ENCODE measurements around the gene RPP40. TPM values are rescaled to one million over a fixed set of nuclear protein-coding genes. Genes with fewer than 3 reads are reported as not detected.

Gene RPP40
- total and polyA plus RNA-seq, 9 of the 15 experiments (the other 6 are each of a cell fraction or from before 2014, with no cell fraction given), result 22.6 to 114 (median 39.0) TPM

GRCh38 chr6:5030596-5031136, 26.8 kb upstream of the RPP40 start (continued):
- TF ChIP-seq ZBTB12 (CRISPR knock-in tag; IDR thresholded peaks at IDR 0.05) (peak; percentile 51; the same call in 1 of the 2 replicates), HDAC6 (IDR thresholded peaks at IDR 0.05; ENCODE audit: low read depth, low read length) (no peak), BRCA1 (IDR thresholded peaks at IDR 0.05) (no peak), BRCA1 (CRISPR knock-in tag; IDR thresholded peaks at IDR 0.05) (no peak), ETV1 (tag; conservative IDR thresholded peaks at IDR 0.05; ENCODE audit: low read depth) (peak; percentile 95), SMARCB1 (IDR thresholded peaks at IDR 0.05; ENCODE audit: insufficient read length, low read depth) (no peak), STAG1 (CRISPR knock-in tag; IDR thresholded peaks at IDR 0.05; ENCODE audit: borderline replicate concordance) (peak; percentile 64; the same call in 1 of the 2 replicates), FOXM1 (IDR thresholded peaks at IDR 0.05; ENCODE audit: low read depth) (peak; percentile 33; the same call in 1 of the 2 replicates), FOXM1 (CRISPR knock-in tag; IDR thresholded peaks at IDR 0.05; ENCODE audit: low read depth) (peak; percentile 73; the same call in 1 of the 2 replicates)
- TF ChIP-seq, protein P1, sequence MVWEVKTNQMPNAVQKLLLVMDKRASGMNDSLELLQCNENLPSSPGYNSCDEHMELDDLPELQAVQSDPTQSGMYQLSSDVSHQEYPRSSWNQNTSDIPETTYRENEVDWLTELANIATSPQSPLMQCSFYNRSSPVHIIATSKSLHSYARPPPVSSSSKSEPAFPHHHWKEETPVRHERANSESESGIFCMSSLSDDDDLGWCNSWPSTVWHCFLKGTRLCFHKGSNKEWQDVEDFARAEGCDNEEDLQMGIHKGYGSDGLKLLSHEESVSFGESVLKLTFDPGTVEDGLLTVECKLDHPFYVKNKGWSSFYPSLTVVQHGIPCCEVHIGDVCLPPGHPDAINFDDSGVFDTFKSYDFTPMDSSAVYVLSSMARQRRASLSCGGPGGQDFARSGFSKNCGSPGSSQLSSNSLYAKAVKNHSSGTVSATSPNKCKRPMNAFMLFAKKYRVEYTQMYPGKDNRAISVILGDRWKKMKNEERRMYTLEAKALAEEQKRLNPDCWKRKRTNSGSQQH (CRISPR knock-in tag; IDR thresholded peaks at IDR 0.05), result 0 out of 2 replicates have a peak, but pooled peaks have one; percentile 12
- TF ChIP-seq, protein P2, sequence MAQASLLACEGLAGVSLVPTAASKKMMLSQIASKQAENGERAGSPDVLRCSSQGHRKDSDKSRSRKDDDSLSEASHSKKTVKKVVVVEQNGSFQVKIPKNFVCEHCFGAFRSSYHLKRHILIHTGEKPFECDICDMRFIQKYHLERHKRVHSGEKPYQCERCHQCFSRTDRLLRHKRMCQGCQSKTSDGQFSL (CRISPR knock-in tag; IDR thresholded peaks at IDR 0.05), result no peak
- TF ChIP-seq, protein P2 (tag; IDR thresholded peaks at IDR 0.05), result no peak
- TF ChIP-seq, protein P3, sequence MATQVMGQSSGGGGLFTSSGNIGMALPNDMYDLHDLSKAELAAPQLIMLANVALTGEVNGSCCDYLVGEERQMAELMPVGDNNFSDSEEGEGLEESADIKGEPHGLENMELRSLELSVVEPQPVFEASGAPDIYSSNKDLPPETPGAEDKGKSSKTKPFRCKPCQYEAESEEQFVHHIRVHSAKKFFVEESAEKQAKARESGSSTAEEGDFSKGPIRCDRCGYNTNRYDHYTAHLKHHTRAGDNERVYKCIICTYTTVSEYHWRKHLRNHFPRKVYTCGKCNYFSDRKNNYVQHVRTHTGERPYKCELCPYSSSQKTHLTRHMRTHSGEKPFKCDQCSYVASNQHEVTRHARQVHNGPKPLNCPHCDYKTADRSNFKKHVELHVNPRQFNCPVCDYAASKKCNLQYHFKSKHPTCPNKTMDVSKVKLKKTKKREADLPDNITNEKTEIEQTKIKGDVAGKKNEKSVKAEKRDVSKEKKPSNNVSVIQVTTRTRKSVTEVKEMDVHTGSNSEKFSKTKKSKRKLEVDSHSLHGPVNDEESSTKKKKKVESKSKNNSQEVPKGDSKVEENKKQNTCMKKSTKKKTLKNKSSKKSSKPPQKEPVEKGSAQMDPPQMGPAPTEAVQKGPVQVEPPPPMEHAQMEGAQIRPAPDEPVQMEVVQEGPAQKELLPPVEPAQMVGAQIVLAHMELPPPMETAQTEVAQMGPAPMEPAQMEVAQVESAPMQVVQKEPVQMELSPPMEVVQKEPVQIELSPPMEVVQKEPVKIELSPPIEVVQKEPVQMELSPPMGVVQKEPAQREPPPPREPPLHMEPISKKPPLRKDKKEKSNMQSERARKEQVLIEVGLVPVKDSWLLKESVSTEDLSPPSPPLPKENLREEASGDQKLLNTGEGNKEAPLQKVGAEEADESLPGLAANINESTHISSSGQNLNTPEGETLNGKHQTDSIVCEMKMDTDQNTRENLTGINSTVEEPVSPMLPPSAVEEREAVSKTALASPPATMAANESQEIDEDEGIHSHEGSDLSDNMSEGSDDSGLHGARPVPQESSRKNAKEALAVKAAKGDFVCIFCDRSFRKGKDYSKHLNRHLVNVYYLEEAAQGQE (IDR thresholded peaks at IDR 0.05; ENCODE audit: borderline replicate concordance), result peak; percentile 80
- TF ChIP-seq, protein P3 (CRISPR knock-in tag; IDR thresholded peaks at IDR 0.05; ENCODE audit: low read depth), result no peak
- TF ChIP-seq, protein P4, sequence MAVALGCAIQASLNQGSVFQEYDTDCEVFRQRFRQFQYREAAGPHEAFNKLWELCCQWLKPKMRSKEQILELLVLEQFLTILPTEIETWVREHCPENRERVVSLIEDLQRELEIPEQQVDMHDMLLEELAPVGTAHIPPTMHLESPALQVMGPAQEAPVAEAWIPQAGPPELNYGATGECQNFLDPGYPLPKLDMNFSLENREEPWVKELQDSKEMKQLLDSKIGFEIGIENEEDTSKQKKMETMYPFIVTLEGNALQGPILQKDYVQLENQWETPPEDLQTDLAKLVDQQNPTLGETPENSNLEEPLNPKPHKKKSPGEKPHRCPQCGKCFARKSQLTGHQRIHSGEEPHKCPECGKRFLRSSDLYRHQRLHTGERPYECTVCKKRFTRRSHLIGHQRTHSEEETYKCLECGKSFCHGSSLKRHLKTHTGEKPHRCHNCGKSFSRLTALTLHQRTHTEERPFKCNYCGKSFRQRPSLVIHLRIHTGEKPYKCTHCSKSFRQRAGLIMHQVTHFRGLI (CRISPR knock-in tag; IDR thresholded peaks at IDR 0.05), result no peak

Measured in K562 (cell line).